Ovary (tissue), 9 donors: ENCODE results near the gene LGR5. TPM values are rescaled to one million over a fixed set of nuclear protein-coding genes. Genes with fewer than 3 reads are reported as not detected.

Source experiments
- DNase-seq, 5 donors: peaks; one replicate each; pipeline ENCODE4 v3.0.0-alpha.2; 2019 to 2020
- H3K27ac ChIP-seq, 2 donors: fragments of 200-600 bp; one replicate each; pipeline versions ENCODE4 v1.5.1 to v1.8.0; 2019 to 2022
- H3K27me3 ChIP-seq: fragments of 200-600 bp; one replicate; pipeline ENCODE4 v1.8.0; 2022
- H3K36me3 ChIP-seq: fragments of 200-600 bp; sonication (generic); one replicate; pipeline ENCODE4 v1.5.1; 2019
- H3K4me1 ChIP-seq: one replicate; pipeline ENCODE4 v1.8.1; 2013; ENCODE audit warnings: mild to moderate bottlenecking, moderate library complexity; ENCODE audit not compliant: insufficient read depth
- H3K4me3 ChIP-seq: fragments of 200-600 bp; sonication (generic); one replicate; pipeline ENCODE4 v1.5.1; 2017
- H3K9me3 ChIP-seq, 2 donors: fragments of 200-600 bp in 1 of 2; sonication (generic) in 1 of 2; one replicate each; pipeline versions ENCODE4 v1.5.1 to v1.8.1; 2013 to 2019; ENCODE audit warnings: mild to moderate bottlenecking in 1 of 2, moderate library complexity in 1 of 2
- CTCF ChIP-seq, 3 donors: fragments of 450-650 bp in 2 of 3; fragments of 200-600 bp in 1 of 3; IDR thresholded peaks; one replicate each; pipeline versions ENCODE4 v1.5.1 to v1.8.0; 2016 to 2022; ENCODE audit warnings: antibody characterized with exemption in 3 of 3, mild to moderate bottlenecking in 1 of 3
- EP300 ChIP-seq: sonication (generic); formaldehyde crosslinking; IDR thresholded peaks from one replicate; pipeline ENCODE4 v1.6.1; 2017; ENCODE audit warnings: antibody characterized with exemption
- POLR2A ChIP-seq: fragments of 450-650 bp; IDR thresholded peaks from one replicate; pipeline ENCODE4 v1.6.1; 2017; ENCODE audit warnings: antibody characterized with exemption, mild to moderate bottlenecking, moderate library complexity
- WGBS, 3 donors: extraction: QIAGEN DNeasy Blood & Tissue Kit in 1 of 3; methylation state at CpG; one replicate each; pipeline versions ENCODE4 v1.1.5 to v1.1.7; 2013 to 2017; 5-methylcytosine and 5-hydroxymethylcytosine counted together
- intact Hi-C, 4 donors: fragments of 100-400 bp; cut with DNase I; formaldehyde crosslinking; loops; one replicate each; pipeline versions ENCODE4 v1.11.0 to v1.15.1; 2022 to 2023
- polyA plus RNA-seq, 2 donors: library from polyadenylated mRNA; stranded (reverse); fragments of 200-250 nt in 1 of 2; fragments of 350-450 nt in 1 of 2; fragmentation: Illumina TruSeq in 1 of 2; extraction: RNeasy Lipid Tissue Mini Kit (QIAGEN cat#74804) in 1 of 2; gene quantifications; one replicate each; pipeline ENCODE4 v1.2.3, GENCODE V29; 2013 to 2014
- total RNA-seq, 7 donors: library from RNA; depleted of rRNA in 2 of 7; stranded (reverse); fragments of >200 nt in 2 of 7; fragmentation: NEBNext Ultra II Directional in 3 of 7; extraction: Animal tissue kit (Norgen Biotek cat#: 25700) in 3 of 7; gene quantifications; one replicate each; pipeline versions ENCODE4 v1.1.0 to v1.2.4, GENCODE V29; 2016 to 2023
- donor health status: DM: no; HTN: no; CAD: no; lungs with moderate emphysema.
- donor health status: DM: no; HTN: no; CAD: no.
- donor health status: Bipolar disorder and iron deficiency.
- donor health status: DM: yes; HTN: yes; CAD: no.
- donor health status: DM: no; HTN: no; CAD: no.
- donor health status: DM: yes; HTN: yes; CAD: no.

Gene LGR5
- total and polyA plus RNA-seq, 9 donors, result 0.31 to 3.5 (median 0.84) TPM

GRCh38 chr12:71626768-71627167 lies 187.2 kb downstream of the LGR5 start:
- no peak for DNase-seq
- H3K4me1 ChIP-seq, result peaks cover 2% of the 10 kb centered on the region
- H3K27me3 ChIP-seq, result no peaks in the 10 kb centered on the region
- TF ChIP-seq POLR2A (no peak), CTCF (IDR thresholded peaks at IDR 0.05) (no peak), EP300 (no peak)
- H3K9me3 ChIP-seq, result no peaks in the 10 kb centered on the region
- WGBS, 3 donors, result 4 to 11% (median 5%) methylated on average over 3 of the region's 3 CpGs
- H3K27ac ChIP-seq, result no peak overlapping the region
- intact Hi-C loops, result no loop called here
- no peaks in the 10 kb centered on the region for H3K36me3 ChIP-seq
- H3K4me3 ChIP-seq, result no peak overlapping the region

- no peak for TF ChIP-seq POLR2A
- no peak for TF ChIP-seq EP300
- TF ChIP-seq CTCF (IDR thresholded peaks at IDR 0.05), result no peak
- intact Hi-C loops, result no loop called here
Measured at GRCh38 chr12:71627438-71628002, 187.9 kb downstream of the LGR5 start.

More at GRCh38 chr12:71627438-71628002, 187.9 kb downstream of the LGR5 start:
- WGBS, 3 donors, result 86 to 96% (median 92%) methylated on average over 2 of the region's 2 CpGs
- Histone ChIP-seq H3K27me3 (no peaks in the 10 kb centered on the region), H3K9me3 (no peaks in the 10 kb centered on the region), H3K36me3 (no peaks in the 10 kb centered on the region), H3K27ac (no peak overlapping the region), H3K4me3 (no peak overlapping the region), H3K4me1 (peaks cover 2% of the 10 kb centered on the region)
- no peak for DNase-seq

Other genes with a start within 250 kb of the LGR5 start
- 10 to 100 TPM; 30.1 to 51.0 (median 42.5) TPM for gene ZFC3H1, start 224.1 kb downstream of the LGR5 start, total RNA-seq
- 10 to 100 TPM; 17.5 to 28.9 TPM for gene ZFC3H1, start 224.1 kb downstream of the LGR5 start, polyA plus RNA-seq
- 1 to 10 TPM; 4.0 to 7.5 (median 5.9) TPM for gene THAP2, start 224.5 kb downstream of the LGR5 start, total RNA-seq
- 1 to 10 TPM; 3.6 to 5.7 TPM for gene THAP2, start 224.5 kb downstream of the LGR5 start, polyA plus RNA-seq
- gene TMEM19, start 246.3 kb downstream of the LGR5 start, total RNA-seq, result 10 to 100 TPM in 5 of 7 donors, 1 to 10 TPM in 2; 3.9 to 16.1 (median 11.2) TPM
- 10 to 100 TPM in 1 of 2 donors, 1 to 10 TPM in 1; 5.0 to 11.5 TPM for gene TMEM19, start 246.3 kb downstream of the LGR5 start, polyA plus RNA-seq